ENCODE measurements around the gene ZIC5.

GRCh38 chr13:99972190-99972731, 694 bp upstream of the ZIC5 start:
- TF ChIP-seq CTCF (IDR thresholded peaks at IDR 0.05; ENCODE audit: insufficient read depth, low read length, poor library complexity, severe bottlenecking) (no peak), EZH2phosphoT487 (conservative IDR thresholded peaks at IDR 0.05; ENCODE audit: low read length) (no peak)
